GM19455 (cell line): ENCODE data around the gene RGP1.

ENCODE experiments used
- ATAC-seq: cut with Tn5 transposase; IDR thresholded peaks from one replicate; pipeline ENCODE4 v1.9.1; 2021; ENCODE audit not compliant: unreplicated experiment

Gene RGP1

GRCh38 chr9:35771075-35771433 is 22.0 kb downstream of the RGP1 start:
- ATAC-seq, result no peak

GRCh38 chr9:35771534-35771933 is 22.4 kb downstream of the RGP1 start:
- no peak for ATAC-seq

GRCh38 chr9:35771943-35772342 is 22.9 kb downstream of the RGP1 start:
- no peak for ATAC-seq

- ATAC-seq, result no peak
Observed at GRCh38 chr9:35774907-35775635, 26.0 kb downstream of the RGP1 start.

GRCh38 chr9:35776018-35776417 is 26.9 kb downstream of the RGP1 start:
- no peak for ATAC-seq

GRCh38 chr9:35778496-35778895 is 29.4 kb downstream of the RGP1 start:
- no peak for ATAC-seq

- ATAC-seq, result no peak
Observed at GRCh38 chr9:35781066-35781465, 32.0 kb downstream of the RGP1 start.

- no peak for ATAC-seq
Observed at GRCh38 chr9:35783418-35783817, 34.3 kb downstream of the RGP1 start.

- no peak for ATAC-seq
Observed at GRCh38 chr9:35789541-35789940, 40.5 kb downstream of the RGP1 start.

GRCh38 chr9:35790025-35790384 is 40.9 kb downstream of the RGP1 start:
- no peak for ATAC-seq

- no peak for ATAC-seq
Observed at GRCh38 chr9:35790385-35791296, 41.6 kb downstream of the RGP1 start.

- no peak for ATAC-seq
Observed at GRCh38 chr9:35791297-35791921, 42.3 kb downstream of the RGP1 start, which contains the start of gene NPR2. TSS of gene NPR2 (plus strand) at chr9:35791591. CDS start at chr9:35792409, 818 bp downstream.

GRCh38 chr9:35792024-35792813 is 43.1 kb downstream of the RGP1 start:
- no peak for ATAC-seq

GRCh38 chr9:35792826-35793225 is 43.7 kb downstream of the RGP1 start:
- ATAC-seq, result no peak

- ATAC-seq, result no peak
Observed at GRCh38 chr9:35793461-35793860, 44.4 kb downstream of the RGP1 start.

- no peak for ATAC-seq
Observed at GRCh38 chr9:35795695-35796094, 46.6 kb downstream of the RGP1 start.

- no peak for ATAC-seq
Observed at GRCh38 chr9:35797311-35798109, 48.4 kb downstream of the RGP1 start.

GRCh38 chr9:35798658-35799374 is 49.7 kb downstream of the RGP1 start:
- ATAC-seq, result no peak

- ATAC-seq, result no peak
Observed at GRCh38 chr9:35800530-35800929, 51.4 kb downstream of the RGP1 start.
